ENCODE data around the gene SCAPER. TPM values are rescaled to one million over a fixed set of nuclear protein-coding genes. Genes with fewer than 3 reads are reported as not detected.

Gene SCAPER
- total and polyA plus RNA-seq, 10 of the 15 experiments (the other 5 are each of a cell fraction or from before 2014, with no cell fraction given) = 1.0 to 7.7 (median 3.9) TPM

- H3K36me3 ChIP-seq (ENCODE audit: control insufficient read depth in 2 of 2, insufficient read depth in 2 of 2, low read length in 1 of 2) = no peaks in the 10 kb centered on the region
- FAIRE-seq (no peak), ATAC-seq (no peak), DNase-seq (ENCODE audit: low read depth, low spot score) (no peak)
- H3K9me3 ChIP-seq (replicated peaks; ENCODE audit: control insufficient read depth, insufficient read depth, low read length) = no peaks in the 10 kb centered on the region
- H3K9ac ChIP-seq (ENCODE audit: control insufficient read depth, insufficient read depth, low read length) = no peak overlapping the region
- WGBS (ENCODE audit: insufficient coverage, insufficient replicate concordance, low lambda C conversion rate, missing lambda C conversion rate) = 87% methylated on average over 3 of the region's 3 CpGs
- ChIA-PET RAD21 (ENCODE audit: unreplicated experiment) (no interaction called here), SMC1A (ENCODE audit: uncharacterized antibody, unreplicated experiment) (interaction anchor here (1.0 kb wide), 1 partner anchor 136 kb away, joined by 3 read pairs; no protein-coding TSS in a partner anchor), POLR2A (no interaction called here), CTCF (no interaction called here)
- H3K4me2 ChIP-seq (ENCODE audit: control insufficient read depth, insufficient read depth) = no peak overlapping the region
- no peaks in the 10 kb centered on the region for H4K20me1 ChIP-seq (ENCODE audit: control insufficient read depth, insufficient read depth)
- no peaks in the 10 kb centered on the region for H3K4me1 ChIP-seq (ENCODE audit: control insufficient read depth, insufficient read depth, low read length)
- no peaks in the 10 kb centered on the region for H3K79me2 ChIP-seq (ENCODE audit: control insufficient read depth, insufficient read depth, low read length)
- no peak for TF ChIP-seq NBN (IDR thresholded peaks at IDR 0.05)
- no peak for TF ChIP-seq POLR2AphosphoS5 (IDR thresholded peaks at IDR 0.05; ENCODE audit: low read length)
- TF ChIP-seq GABPA (IDR thresholded peaks at IDR 0.05; ENCODE audit: low read depth) = no peak
- TF ChIP-seq SP1 (IDR thresholded peaks at IDR 0.05; ENCODE audit: low read depth, low read length) = no peak
- in situ Hi-C loops (cut with MboI) (no loop called here), intact Hi-C loops (cut with micrococcal nuclease; ENCODE audit: unreplicated experiment) (no loop called here)
- H3K4me3 ChIP-seq = no peak overlapping the region
- no peak overlapping the region for H2AFZ ChIP-seq (ENCODE audit: control insufficient read depth, low read depth, low read length)
- BruUV-seq (replicated peaks) = no TSS peak
- H3K27ac ChIP-seq (ENCODE audit: control insufficient read depth, insufficient read depth) = no peak overlapping the region
- H3K27me3 ChIP-seq (replicated peaks in 1 of 2; ENCODE audit: control insufficient read depth in 2 of 2, insufficient read depth in 2 of 2, low read length in 1 of 2) = no peaks in the 10 kb centered on the region
Observed at GRCh38 chr15:76359152-76359551, 546.0 kb downstream of the SCAPER start.

- Histone ChIP-seq H4K20me1 (ENCODE audit: control insufficient read depth, insufficient read depth) (no peaks in the 10 kb centered on the region), H3K27ac (ENCODE audit: control insufficient read depth, insufficient read depth) (no peak overlapping the region), H3K79me2 (ENCODE audit: control insufficient read depth, insufficient read depth, low read length) (no peaks in the 10 kb centered on the region), H2AFZ (ENCODE audit: control insufficient read depth, low read depth, low read length) (no peak overlapping the region), H3K4me2 (ENCODE audit: control insufficient read depth, insufficient read depth) (no peak overlapping the region), H3K9ac (ENCODE audit: control insufficient read depth, insufficient read depth, low read length) (no peak overlapping the region), H3K4me3 (no peak overlapping the region), H3K9me3 (replicated peaks; ENCODE audit: control insufficient read depth, insufficient read depth, low read length) (no peaks in the 10 kb centered on the region), H3K4me1 (ENCODE audit: control insufficient read depth, insufficient read depth, low read length) (no peaks in the 10 kb centered on the region), H3K36me3 (ENCODE audit: control insufficient read depth in 2 of 2, insufficient read depth in 2 of 2, low read length in 1 of 2) (no peaks in the 10 kb centered on the region), H3K27me3 (replicated peaks in 1 of 2; ENCODE audit: control insufficient read depth in 2 of 2, insufficient read depth in 2 of 2, low read length in 1 of 2) (no peaks in the 10 kb centered on the region)
- SMC1A ChIA-PET (ENCODE audit: uncharacterized antibody, unreplicated experiment) = no interaction called here
- TF ChIP-seq GATAD2B (conservative IDR thresholded peaks at IDR 0.05; ENCODE audit: low read depth) (no peak), JUNB (IDR thresholded peaks at IDR 0.05) (no peak), SRF (IDR thresholded peaks at IDR 0.05; ENCODE audit: low read depth in 2 of 2, low read length in 2 of 2) (no peak)
- TF ChIP-seq, protein P1, sequence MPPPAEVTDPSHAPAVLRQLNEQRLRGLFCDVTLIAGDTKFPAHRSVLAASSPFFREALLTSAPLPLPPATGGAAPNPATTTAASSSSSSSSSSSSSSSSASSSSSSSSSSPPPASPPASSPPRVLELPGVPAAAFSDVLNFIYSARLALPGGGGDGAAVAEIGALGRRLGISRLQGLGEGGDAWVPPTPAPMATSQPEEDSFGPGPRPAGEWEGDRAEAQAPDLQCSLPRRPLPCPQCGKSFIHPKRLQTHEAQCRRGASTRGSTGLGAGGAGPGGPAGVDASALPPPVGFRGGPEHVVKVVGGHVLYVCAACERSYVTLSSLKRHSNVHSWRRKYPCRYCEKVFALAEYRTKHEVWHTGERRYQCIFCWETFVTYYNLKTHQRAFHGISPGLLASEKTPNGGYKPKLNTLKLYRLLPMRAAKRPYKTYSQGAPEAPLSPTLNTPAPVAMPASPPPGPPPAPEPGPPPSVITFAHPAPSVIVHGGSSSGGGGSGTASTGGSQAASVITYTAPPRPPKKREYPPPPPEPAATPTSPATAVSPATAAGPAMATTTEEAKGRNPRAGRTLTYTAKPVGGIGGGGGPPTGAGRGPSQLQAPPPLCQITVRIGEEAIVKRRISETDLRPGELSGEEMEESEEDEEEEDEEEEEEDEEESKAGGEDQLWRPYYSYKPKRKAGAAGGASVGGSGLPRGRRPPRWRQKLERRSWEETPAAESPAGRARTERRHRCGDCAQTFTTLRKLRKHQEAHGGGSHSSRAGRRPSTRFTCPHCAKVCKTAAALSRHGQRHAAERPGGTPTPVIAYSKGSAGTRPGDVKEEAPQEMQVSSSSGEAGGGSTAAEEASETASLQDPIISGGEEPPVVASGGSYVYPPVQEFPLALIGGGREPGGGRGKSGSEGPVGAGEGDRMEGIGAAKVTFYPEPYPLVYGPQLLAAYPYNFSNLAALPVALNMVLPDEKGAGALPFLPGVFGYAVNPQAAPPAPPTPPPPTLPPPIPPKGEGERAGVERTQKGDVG (CRISPR knock-in tag; IDR thresholded peaks at IDR 0.05) = no peak
- DNase-seq (ENCODE audit: low read depth, low spot score) (no peak), FAIRE-seq (no peak), ATAC-seq (no peak)
- in situ Hi-C loops (cut with MboI) (no loop called here), intact Hi-C loops (cut with micrococcal nuclease; ENCODE audit: unreplicated experiment) (no loop called here)
- RAD21 ChIA-PET (ENCODE audit: unreplicated experiment) = no interaction called here
- WGBS (ENCODE audit: insufficient coverage, insufficient replicate concordance, low lambda C conversion rate, missing lambda C conversion rate) = 70% methylated on average over 3 of the region's 3 CpGs
- CTCF ChIA-PET = no interaction called here
- POLR2A ChIA-PET = no interaction called here
- BruUV-seq (replicated peaks) = no TSS peak
Observed at GRCh38 chr15:76358453-76358852, 546.7 kb downstream of the SCAPER start.

Data from GM12878 (cell line).